LNCaP clone FGC (cell line): ENCODE measurements around the gene OAS2.

Experiments
- DNase-seq: peaks from one replicate; pipeline ENCODE4 v3.0.0-alpha.2; 2011; ENCODE audit warnings: low read depth
- H3K4me3 ChIP-seq: 2 replicates; pipeline ENCODE4 v1.5.1; 2011; ENCODE audit warnings: mild to moderate bottlenecking, low read depth, low read length, control low read depth
- CTCF ChIP-seq: IDR thresholded peaks from 2 replicates; pipeline ENCODE4 v1.5.1; 2012; ENCODE audit warnings: mild to moderate bottlenecking; ENCODE audit not compliant: control insufficient read depth, insufficient read depth; ENCODE audit errors: extremely low read depth

Gene OAS2

GRCh38 chr12:112992541-112993398 is 14.5 kb downstream of the OAS2 start:
- peak; percentile 94 for TF ChIP-seq CTCF
- DNase-seq, result peak; percentile 51
- no peak overlapping the region for H3K4me3 ChIP-seq

GRCh38 chr12:112995008-112995407 is 16.7 kb downstream of the OAS2 start:
- no peak for DNase-seq
- no peak overlapping the region for H3K4me3 ChIP-seq
- no peak for TF ChIP-seq CTCF

GRCh38 chr12:112996501-112996900 is 18.2 kb downstream of the OAS2 start:
- DNase-seq, result no peak
- H3K4me3 ChIP-seq, result no peak overlapping the region
- TF ChIP-seq CTCF, result no peak

GRCh38 chr12:112997506-112997905 is 19.2 kb downstream of the OAS2 start:
- H3K4me3 ChIP-seq, result no peak overlapping the region
- TF ChIP-seq CTCF, result no peak
- no peak for DNase-seq

- no peak for TF ChIP-seq CTCF
- H3K4me3 ChIP-seq, result no peak overlapping the region
- DNase-seq, result no peak
These were observed 20.9 kb downstream of the OAS2 start for GRCh38 chr12:112998987-112999767.

- H3K4me3 ChIP-seq, result no peak overlapping the region
- TF ChIP-seq CTCF, result no peak
- no peak for DNase-seq
These were observed 22.1 kb downstream of the OAS2 start for GRCh38 chr12:113000433-113000832.

- no peak overlapping the region for H3K4me3 ChIP-seq
- 0 out of 2 replicates have a peak, but pooled peaks have one; percentile 1 for TF ChIP-seq CTCF
- no peak for DNase-seq
These were observed 23.8 kb downstream of the OAS2 start for GRCh38 chr12:113002155-113002554.
